Keratinocyte (primary cell): ENCODE results near the gene BIK. TPM values are rescaled to one million over a fixed set of nuclear protein-coding genes. Genes with fewer than 3 reads are reported as not detected.
A peak's percentile ranks its signal among the peaks of the same experiment; 100 is the strongest.

ENCODE experiments used
- DNase-seq: peaks from one replicate; pipeline ENCODE4 v3.0.0-alpha.2; 2011; ENCODE audit warnings: low read depth, missing footprints, low spot score
- FAIRE-seq: peaks from 2 replicates; lab custom pipeline; 2011; peaks lifted over from hg19 to GRCh38; lab: Jason Lieb, UNC
- H2AFZ ChIP-seq: 2 replicates; pipeline ENCODE4 v1.6.0; 2012; ENCODE audit warnings: low read length, control low read depth, inconsistent platforms; ENCODE audit not compliant: control insufficient read depth
- H3K27ac ChIP-seq: 2 replicates; pipeline ENCODE4 v1.5.1; 2011; ENCODE audit warnings: low read length; ENCODE audit not compliant: control insufficient read depth, insufficient read depth
- H3K27me3 ChIP-seq: 3 replicates; pipeline ENCODE4 v1.6.0; 2011; ENCODE audit warnings: low read length; ENCODE audit not compliant: control insufficient read depth, insufficient read depth; ENCODE audit errors: extremely low read depth
- H3K36me3 ChIP-seq, 2 experiments: 2 replicates in 1 of 2; 3 replicates in 1 of 2; pipeline ENCODE4 v1.5.1; 2011; ENCODE audit warnings: low read length in 2 of 2, mild to moderate bottlenecking in 1 of 2; ENCODE audit not compliant: control insufficient read depth in 2 of 2, insufficient read depth in 2 of 2; ENCODE audit errors: extremely low read depth in 1 of 2
- H3K4me1 ChIP-seq: 3 replicates; pipeline ENCODE4 v1.5.1; 2011; ENCODE audit warnings: low read length; ENCODE audit not compliant: control insufficient read depth, insufficient read depth; ENCODE audit errors: extremely low read depth
- H3K4me2 ChIP-seq: 3 replicates; pipeline ENCODE4 v1.6.0; 2011; ENCODE audit warnings: low read depth, low read length; ENCODE audit not compliant: control insufficient read depth, insufficient read depth; ENCODE audit errors: extremely low read depth
- H3K4me3 ChIP-seq, 3 experiments: fragments of 200-600 bp in 1 of 3; sonication (generic) in 1 of 3; 2 replicates in 2 of 3; 3 replicates in 1 of 3; pipeline ENCODE4 v1.5.1; 2011 to 2016; ENCODE audit warnings: low read length in 3 of 3, mild to moderate bottlenecking in 3 of 3, control low read depth in 2 of 3, inconsistent platforms in 1 of 3, low read depth in 1 of 3, mixed read lengths in 1 of 3, mixed run types in 1 of 3, moderate library complexity in 1 of 3; ENCODE audit not compliant: control insufficient read depth in 2 of 3, insufficient read depth in 2 of 3; ENCODE audit errors: extremely low read depth in 1 of 3
- H3K79me2 ChIP-seq: 2 replicates; pipeline ENCODE4 v1.6.0; 2012; ENCODE audit warnings: low read length; ENCODE audit not compliant: control insufficient read depth, insufficient read depth
- H3K9ac ChIP-seq: 3 replicates; pipeline ENCODE4 v1.6.0; 2011; ENCODE audit warnings: low read length; ENCODE audit not compliant: control insufficient read depth, insufficient read depth; ENCODE audit errors: extremely low read depth
- H3K9me1 ChIP-seq: 3 replicates; pipeline ENCODE4 v1.6.0; 2011; ENCODE audit warnings: low read length; ENCODE audit not compliant: control insufficient read depth, insufficient read depth; ENCODE audit errors: extremely low read depth
- H3K9me3 ChIP-seq: 2 replicates; pipeline ENCODE4 v1.5.1; 2012; ENCODE audit warnings: low read depth, low read length; ENCODE audit not compliant: control insufficient read depth
- H4K20me1 ChIP-seq: 3 replicates; pipeline ENCODE4 v1.6.0; 2011; ENCODE audit warnings: low read length; ENCODE audit not compliant: control insufficient read depth, insufficient read depth; ENCODE audit errors: extremely low read depth
- CTCF ChIP-seq, 3 experiments: IDR thresholded peaks in 1 of 3; conservative IDR thresholded peaks in 1 of 3; optimal IDR thresholded peaks in 1 of 3; 2 replicates in 2 of 3; 3 replicates in 1 of 3; pipeline versions ENCODE3 to v1.5.1; 2011; ENCODE audit warnings: low read length in 3 of 3, mild to moderate bottlenecking in 3 of 3, moderate library complexity in 2 of 3, control low read depth in 1 of 3, inconsistent platforms in 1 of 3; ENCODE audit not compliant: insufficient read depth in 2 of 3; ENCODE audit errors: extremely low read depth in 1 of 3
- EZH2 ChIP-seq: IDR thresholded peaks from one replicate; pipeline ENCODE4 v1.6.1; 2012; ENCODE audit warnings: inconsistent platforms, mild to moderate bottlenecking, low read length, moderate library complexity
- dilution Hi-C: fragments of 300-500 bp; cut with MboI; formaldehyde crosslinking; loops from one replicate; pipeline ENCODE4 v1.7.0; 2020; ENCODE audit warnings: low sequenced_read_pairs; ENCODE audit not compliant: extremely low pct_ligation_motif_present
- polyA plus RNA-seq, 5 experiments: library from polyadenylated mRNA; depleted of rRNA in 3 of 5; stranded (reverse) in 3 of 5; stranded (forward) in 1 of 5; unstranded in 1 of 5; fragments of >200 nt; gene quantifications; 1 replicate in 1 of 5; 2 replicates in 3 of 5; 3 replicates in 1 of 5; pipeline versions ENCODE4 v1.2.1 to v1.2.3, GENCODE V29; 2011 to 2012; ENCODE audit warnings: missing spikeins in 2 of 5, low read depth in 1 of 5, low replicate concordance in 1 of 5

The BIK gene
- polyA plus RNA-seq, 1 donor (not counting 4 experiments of a cell fraction or from before 2014, with no cell fraction given), result 4.4 TPM

GRCh38 chr22:43155789-43156188 is 45.2 kb downstream of the BIK start:
- FAIRE-seq (no peak), DNase-seq (no peak)
- Histone ChIP-seq H3K27ac (peak overlapping the region; percentile 18), H3K4me1 (peaks cover 16% of the 10 kb centered on the region), H2AFZ (no peak overlapping the region), H3K4me2 (peak overlapping the region; percentile 9), H4K20me1 (peaks cover 32% of the 10 kb centered on the region), H3K9me3 (no peaks in the 10 kb centered on the region), H3K27me3 (no peaks in the 10 kb centered on the region), H3K79me2 (peaks cover 74% of the 10 kb centered on the region), H3K36me3 (peaks cover 19 to 29% of the 10 kb centered on the region in 2 experiments), H3K4me3 (no peak overlapping the region), H3K9ac (peak overlapping the region; percentile 25), H3K9me1 (peaks cover 8% of the 10 kb centered on the region)
- dilution Hi-C loops, result no loop called here
- no peak for TF ChIP-seq CTCF (optimal IDR thresholded peaks at IDR 0.05 in 1 of 3, IDR thresholded peaks at IDR 0.05 in 1 of 3, conservative IDR thresholded peaks at IDR 0.05 in 1 of 3; ENCODE audit: extremely low read depth in 1 of 3, insufficient read depth in 2 of 3, low read length in 3 of 3)
- TF ChIP-seq EZH2, result no peak

GRCh38 chr22:43156413-43156812 is 45.9 kb downstream of the BIK start:
- H3K27me3 ChIP-seq, result no peaks in the 10 kb centered on the region
- peaks cover 16% of the 10 kb centered on the region for H3K4me1 ChIP-seq
- no peak overlapping the region for H3K27ac ChIP-seq
- H3K4me2 ChIP-seq, result no peak overlapping the region
- H4K20me1 ChIP-seq, result peaks cover 34% of the 10 kb centered on the region
- no peak overlapping the region for H2AFZ ChIP-seq
- dilution Hi-C loops, result no loop called here
- H3K36me3 ChIP-seq, result peaks cover 24 to 32% of the 10 kb centered on the region in 2 experiments
- no peak overlapping the region for H3K9ac ChIP-seq
- peaks cover 8% of the 10 kb centered on the region for H3K9me1 ChIP-seq
- peaks cover 74% of the 10 kb centered on the region for H3K79me2 ChIP-seq
- DNase-seq (no peak), FAIRE-seq (no peak)
- H3K4me3 ChIP-seq, result no peak overlapping the region
- no peak for TF ChIP-seq EZH2
- no peak for TF ChIP-seq CTCF (optimal IDR thresholded peaks at IDR 0.05 in 1 of 3, IDR thresholded peaks at IDR 0.05 in 1 of 3, conservative IDR thresholded peaks at IDR 0.05 in 1 of 3; ENCODE audit: extremely low read depth in 1 of 3, insufficient read depth in 2 of 3, low read length in 3 of 3)
- H3K9me3 ChIP-seq, result no peaks in the 10 kb centered on the region
